GM12891 (cell line): ENCODE results near the gene ADCY3.
A peak's percentile ranks its signal among the peaks of the same experiment; 100 is the strongest.
"Not testable (repeated sequence)": the region's sequence is repeated elsewhere in the genome, so short reads cannot be mapped to it uniquely, and the experiment has no call there.

ENCODE experiments used
- DNase-seq: peaks from one replicate; pipeline ENCODE4 v3.0.0; 2011; ENCODE audit warnings: low spot score; ENCODE audit not compliant: insufficient read length
- FAIRE-seq: peaks from 2 replicates; lab custom pipeline; 2011; peaks lifted over from hg19 to GRCh38; lab: Jason Lieb, UNC
- PAX5 ChIP-seq: IDR thresholded peaks from 2 replicates; pipeline ENCODE4 v1.6.1; 2011; ENCODE audit warnings: low read length, moderate library complexity, mild to moderate bottlenecking; ENCODE audit not compliant: insufficient read depth, severe bottlenecking
- POLR2A ChIP-seq: IDR thresholded peaks from 2 replicates; pipeline ENCODE4 v1.6.1; 2011; ENCODE audit warnings: low read depth, low read length, control low read depth
- POLR2AphosphoS5 ChIP-seq: IDR thresholded peaks from 2 replicates; pipeline ENCODE4 v1.6.1; 2011; ENCODE audit warnings: low read depth, low read length, control low read depth
- POU2F2 ChIP-seq: IDR thresholded peaks from 2 replicates; pipeline ENCODE4 v1.6.1; 2011; ENCODE audit warnings: low read depth, mild to moderate bottlenecking, control low read depth, low read length, moderate library complexity
- SPI1 ChIP-seq: IDR thresholded peaks from 2 replicates; pipeline ENCODE4 v1.6.1; 2011; ENCODE audit warnings: low read depth, low read length, control low read depth
- TAF1 ChIP-seq: IDR thresholded peaks from 2 replicates; pipeline ENCODE4 v1.6.1; 2011; ENCODE audit warnings: low read depth, low read length, control low read depth

ADCY3 gene

GRCh38 chr2:24813691-24814137 is 106.3 kb downstream of the ADCY3 start:
- TF ChIP-seq POLR2AphosphoS5, result no peak
- TF ChIP-seq SPI1, result no peak
- TF ChIP-seq POLR2A, result no peak
- no peak for TF ChIP-seq PAX5
- no peak for TF ChIP-seq POU2F2
- no peak for TF ChIP-seq TAF1
- FAIRE-seq (no peak), DNase-seq (no peak)

GRCh38 chr2:24809316-24810007 is 110.6 kb downstream of the ADCY3 start:
- TF ChIP-seq TAF1 (no peak), PAX5 (no peak), POLR2A (no peak), SPI1 (no peak), POLR2AphosphoS5 (no peak), POU2F2 (no peak)
- DNase-seq (no peak), FAIRE-seq (no peak)

GRCh38 chr2:24806661-24807036 is 113.4 kb downstream of the ADCY3 start:
- FAIRE-seq (no peak), DNase-seq (no peak)
- TF ChIP-seq POLR2AphosphoS5, result no peak
- TF ChIP-seq POU2F2, result no peak
- TF ChIP-seq PAX5, result no peak
- TF ChIP-seq POLR2A, result no peak
- no peak for TF ChIP-seq TAF1
- TF ChIP-seq SPI1, result no peak

- DNase-seq, FAIRE-seq: not testable (repeated sequence)
Observed at GRCh38 chr2:24805811-24806660, 114.0 kb downstream of the ADCY3 start.

GRCh38 chr2:24800487-24800886 is 119.5 kb downstream of the ADCY3 start:
- not testable (repeated sequence) for FAIRE-seq, DNase-seq

- TF ChIP-seq POLR2AphosphoS5 (no peak), TAF1 (no peak), POLR2A (no peak), SPI1 (no peak), POU2F2 (no peak), PAX5 (no peak)
- FAIRE-seq, result no peak
- DNase-seq, result no peak
Observed at GRCh38 chr2:24797644-24798043, 122.4 kb downstream of the ADCY3 start.

- FAIRE-seq (no peak), DNase-seq (no peak)
- TF ChIP-seq POU2F2, result no peak
Observed at GRCh38 chr2:24793761-24794435, 126.1 kb downstream of the ADCY3 start.

- peak; percentile 87 for DNase-seq
- peak; percentile 97 for FAIRE-seq
- TF ChIP-seq TAF1 (peak; percentile 96), POLR2AphosphoS5 (peak; percentile 75), POU2F2 (peak; percentile 53; the same call in 1 of the 2 replicates), PAX5 (no peak), SPI1 (peak; percentile 84), POLR2A (peak; percentile 87)
Observed at GRCh38 chr2:24792874-24793760, 126.9 kb downstream of the ADCY3 start, which contains the start of the genes CENPO and PTRHD1. CENPO (plus strand) TSS chr2:24793425; CDS start chr2:24793920, 495 bp downstream. PTRHD1 (minus strand) TSS chr2:24793391; CDS start chr2:24793377, 14 bp downstream.

GRCh38 chr2:24792542-24792873 is 127.5 kb downstream of the ADCY3 start:
- FAIRE-seq, result no peak
- no peak for DNase-seq
- TF ChIP-seq TAF1, result no peak
- TF ChIP-seq POLR2AphosphoS5, result no peak
- no peak for TF ChIP-seq PAX5
- TF ChIP-seq SPI1, result no peak
- no peak for TF ChIP-seq POLR2A
- no peak for TF ChIP-seq POU2F2
